Stimulated activated naive CD4-positive, alpha-beta T cell (primary cell): Measurements from ENCODE around the gene LDLRAD4.
A peak's percentile ranks its signal among the peaks of the same experiment; 100 is the strongest.

Experiments used
- DNase-seq, 6 experiments: peaks; one replicate each; lab custom pipeline; 2025; lab: John Stamatoyannopoulos, UW

Gene LDLRAD4

GRCh38 chr18:13371689-13372418 is 153.3 kb downstream of the LDLRAD4 start:
- no peak for DNase-seq

GRCh38 chr18:13372531-13372951 is 154.0 kb downstream of the LDLRAD4 start:
- no peak for DNase-seq

- no peak for DNase-seq
These were observed 155.5 kb downstream of the LDLRAD4 start for GRCh38 chr18:13374096-13374467.

GRCh38 chr18:13374468-13375301 is 156.1 kb downstream of the LDLRAD4 start:
- DNase-seq = peak in 1 of 6 experiments; percentile 43

- peak; percentile 24 to 66 (median 43) for DNase-seq
These were observed 157.0 kb downstream of the LDLRAD4 start for GRCh38 chr18:13375302-13376255.

- DNase-seq = peak; percentile 23 to 54 (median 48)
These were observed 157.8 kb downstream of the LDLRAD4 start for GRCh38 chr18:13376298-13376840.

- DNase-seq = peak; percentile 45 to 69 (median 64)
These were observed 158.3 kb downstream of the LDLRAD4 start for GRCh38 chr18:13376841-13377351.

- DNase-seq = peak in 1 of 6 experiments; percentile 18
These were observed 158.9 kb downstream of the LDLRAD4 start for GRCh38 chr18:13377496-13377895.

GRCh38 chr18:13378150-13378549 is 159.6 kb downstream of the LDLRAD4 start:
- DNase-seq = peak in 1 of 6 experiments; percentile 14

- DNase-seq = no peak
These were observed 160.7 kb downstream of the LDLRAD4 start for GRCh38 chr18:13379062-13379865.

- no peak for DNase-seq
These were observed 161.6 kb downstream of the LDLRAD4 start for GRCh38 chr18:13379930-13380690.

- DNase-seq = no peak
These were observed 162.1 kb downstream of the LDLRAD4 start for GRCh38 chr18:13380691-13381070.

- peak in 1 of 6 experiments; percentile 30 for DNase-seq
These were observed 162.8 kb downstream of the LDLRAD4 start for GRCh38 chr18:13381331-13381730.

GRCh38 chr18:13381944-13382365 is 163.4 kb downstream of the LDLRAD4 start:
- peak in 5 of 6 experiments; percentile 18 to 75 (median 35) for DNase-seq

GRCh38 chr18:13382366-13382953 is 163.9 kb downstream of the LDLRAD4 start:
- peak; percentile 31 to 82 (median 57) for DNase-seq

- DNase-seq = peak in 2 of 6 experiments; percentile 41 to 55
These were observed 164.6 kb downstream of the LDLRAD4 start for GRCh38 chr18:13382954-13383827.

GRCh38 chr18:13386891-13387801 is 168.6 kb downstream of the LDLRAD4 start:
- no peak for DNase-seq
